PFSK-1 (cell line): ENCODE data around the gene RAB14.

Source experiments
- POLR2AphosphoS5 ChIP-seq: IDR thresholded peaks from 2 replicates; pipeline ENCODE4 v1.6.1; 2012; ENCODE audit warnings: low read depth, mild to moderate bottlenecking, control low read depth, low read length, moderate library complexity
- REST ChIP-seq, 2 experiments: IDR thresholded peaks; 2 replicates each; pipeline versions ENCODE4 v1.6.1 to v1.8.0; 2011 to 2012; ENCODE audit warnings: low read depth in 2 of 2, low read length in 2 of 2, control low read depth in 1 of 2, inconsistent platforms in 1 of 2, mild to moderate bottlenecking in 1 of 2, moderate library complexity in 1 of 2; ENCODE audit not compliant: insufficient read depth in 1 of 2
- TAF1 ChIP-seq: IDR thresholded peaks from 2 replicates; pipeline ENCODE4 v1.6.1; 2012; ENCODE audit warnings: low read length, control low read depth, borderline replicate concordance; ENCODE audit not compliant: insufficient read depth

GRCh38 chr9:121201738-121202533 lies at the start of gene RAB14:
- TF ChIP-seq POLR2AphosphoS5 (peak; percentile 80), REST (IDR thresholded peaks at IDR 0.05; ENCODE audit: insufficient read depth in 1 of 2, low read depth in 2 of 2, low read length in 2 of 2) (no peak), TAF1 (no peak)
